PC-3 (cell line): Measurements from ENCODE around the gene TWIST2. TPM values are rescaled to one million over a fixed set of nuclear protein-coding genes. Genes with fewer than 3 reads are reported as not detected.

ENCODE experiments used
- ATAC-seq: fragments of 200-7000 bp; cut with Tn5 transposase; 2 replicates; pipeline ENCODE4 v1.9.1; 2020; ENCODE audit warnings: mild to moderate bottlenecking, moderate library complexity
- BruUV-seq: library from RNA; stranded (reverse); fragments of 400-500 nt; replicated peaks from 2 replicates; lab custom pipeline; 2021; lab: Mats Ljungman, UMichigan
- CTCF ChIA-PET: fragments of 300-600 bp; sonication (Branson Sonifier 250); formaldehyde crosslinking; loops from one replicate; lab custom pipeline; 2022; ENCODE audit warnings: antibody characterized with exemption; lab: Charles Lee
- POLR2A ChIA-PET: fragments of 300-600 bp; sonication (Branson Sonifier 250); formaldehyde crosslinking; loops from one replicate; lab custom pipeline; 2022; ENCODE audit warnings: antibody characterized with exemption; ENCODE audit not compliant: unreplicated experiment; lab: Charles Lee
- DNase-seq: peaks from one replicate; pipeline ENCODE4 v3.0.0-alpha.2; 2015
- H2AFZ ChIP-seq: fragments of 300-600 bp; sonication (generic); 2 replicates; pipeline ENCODE4 v1.6.0; 2016; ENCODE audit warnings: antibody characterized with exemption, low read length
- H3F3A ChIP-seq: fragments of 300-600 bp; sonication (generic); one replicate; pipeline ENCODE4 v1.6.0; 2017; ENCODE audit warnings: antibody characterized with exemption, low read length, control low read depth, mild to moderate bottlenecking; ENCODE audit not compliant: unreplicated experiment
- H3K27ac ChIP-seq: fragments of 300-600 bp; sonication (generic); 2 replicates; pipeline ENCODE4 v1.5.1; 2016; ENCODE audit warnings: mild to moderate bottlenecking, low read length
- H3K27me3 ChIP-seq: fragments of 300-600 bp; sonication (generic); 2 replicates; pipeline ENCODE4 v1.6.1; 2016; ENCODE audit warnings: low read length, mixed read lengths
- H3K36me3 ChIP-seq: fragments of 300-600 bp; sonication (generic); 2 replicates; pipeline ENCODE4 v1.6.1; 2016; ENCODE audit warnings: low read depth, mixed run types, low read length, mixed read lengths
- H3K4me1 ChIP-seq: fragments of 300-600 bp; sonication (generic); 2 replicates; pipeline ENCODE4 v1.5.1; 2016; ENCODE audit warnings: low read length; ENCODE audit not compliant: insufficient read depth
- H3K4me2 ChIP-seq: fragments of 300-600 bp; sonication (generic); 2 replicates; pipeline ENCODE4 v1.6.0; 2016; ENCODE audit warnings: low read length
- H3K4me3 ChIP-seq: fragments of 300-600 bp; sonication (generic); 2 replicates; pipeline ENCODE4 v1.5.1; 2016; ENCODE audit warnings: mild to moderate bottlenecking, low read length, mixed read lengths
- H3K79me2 ChIP-seq: fragments of 300-600 bp; sonication (generic); 2 replicates; pipeline ENCODE4 v1.6.1; 2017; ENCODE audit warnings: low read length, mixed read lengths
- H3K9ac ChIP-seq: fragments of 300-600 bp; sonication (generic); 2 replicates; pipeline ENCODE4 v1.6.0; 2016; ENCODE audit warnings: mild to moderate bottlenecking, low read length
- H3K9me2 ChIP-seq: fragments of 300-600 bp; sonication (generic); replicated peaks from 2 replicates; pipeline ENCODE4 v1.6.1; 2016; ENCODE audit warnings: mixed run types, low read length, mixed read lengths
- H3K9me3 ChIP-seq: fragments of 300-600 bp; sonication (generic); 2 replicates; pipeline ENCODE4 v1.6.1; 2016; ENCODE audit warnings: low read length, mixed read lengths
- H4K20me1 ChIP-seq: fragments of 300-600 bp; sonication (generic); 2 replicates; pipeline ENCODE4 v1.6.1; 2016; ENCODE audit warnings: low read length, mixed read lengths
- CTCF ChIP-seq: fragments of 300-600 bp; sonication (generic); conservative IDR thresholded peaks from 2 replicates; pipeline ENCODE4 v1.5.1; 2017; ENCODE audit warnings: antibody characterized with exemption, low read depth, mild to moderate bottlenecking, low read length
- EZH2 ChIP-seq: fragments of 300-600 bp; sonication (generic); IDR thresholded peaks from one replicate; pipeline ENCODE4 v1.6.1; 2017; ENCODE audit warnings: antibody characterized with exemption, mild to moderate bottlenecking, low read length; ENCODE audit not compliant: unreplicated experiment
- EZH2phosphoT487 ChIP-seq: fragments of 300-600 bp; sonication (generic); IDR thresholded peaks from 2 replicates; pipeline ENCODE4 v1.6.1; 2018; ENCODE audit warnings: mild to moderate bottlenecking, antibody characterized with exemption, low read length, borderline replicate concordance
- intact Hi-C: fragments of 100-400 bp; cut with micrococcal nuclease; formaldehyde crosslinking; loops from 2 replicates; pipeline ENCODE4 v1.9.0; 2023
- total RNA-seq: library from RNA; depleted of rRNA; stranded (reverse); fragments of >200 nt; gene quantifications from 2 replicates; pipeline ENCODE4 v1.2.3, GENCODE V29; 2014

The TWIST2 gene
- total RNA-seq, 1 experiment from 2014 or later: 4.4 TPM

- H3K4me3 ChIP-seq: peak overlapping the region; percentile 10; the same call in 1 of the 2 replicates
- TF ChIP-seq EZH2 (no peak), EZH2phosphoT487 (no peak)
- H3K27me3 ChIP-seq: no peaks in the 10 kb centered on the region
- peak; percentile 86 for DNase-seq
- BruUV-seq: TSS peak; percentile 27
- no peaks in the 10 kb centered on the region for H3K36me3 ChIP-seq
- H3K27ac ChIP-seq: peak overlapping the region; percentile 99
- peak; percentile 50 for ATAC-seq
- ChIA-PET CTCF (interaction anchor here (0.5 to 2.2 kb wide), 2 partner anchors 11 to 25 kb away, joined by 3 to 6 read pairs; no protein-coding TSS in a partner anchor), POLR2A (interaction anchor here (0.7 to 1.6 kb wide), 2 partner anchors 25 to 51 kb away, joined by 3 to 4 read pairs; no protein-coding TSS in a partner anchor)
- peaks cover 29% of the 10 kb centered on the region for H3K79me2 ChIP-seq
- peaks cover 10% of the 10 kb centered on the region for H3F3A ChIP-seq
- no peaks in the 10 kb centered on the region for H3K9me3 ChIP-seq
- peak overlapping the region; percentile 14 for H2AFZ ChIP-seq
- H3K9ac ChIP-seq: peak overlapping the region; percentile 86
- no peaks in the 10 kb centered on the region for H4K20me1 ChIP-seq
- peaks cover 54% of the 10 kb centered on the region for H3K4me1 ChIP-seq
- no peaks in the 10 kb centered on the region for H3K9me2 ChIP-seq
- H3K4me2 ChIP-seq: peak overlapping the region; percentile 68
- intact Hi-C loops: loop anchor here (1.0 to 10.0 kb wide), 5 partner anchors 24 to 514 kb away; no protein-coding TSS in a partner anchor
Observed at GRCh38 chr2:238948765-238949641, 101.1 kb downstream of the TWIST2 start.

- intact Hi-C loops: loop anchor here (2.0 to 10.0 kb wide), 4 partner anchors 57 to 515 kb away; no protein-coding TSS in a partner anchor
- H3K27ac ChIP-seq: peak overlapping the region; percentile 99
Observed at GRCh38 chr2:238949710-238950345, 101.9 kb downstream of the TWIST2 start.

More at GRCh38 chr2:238949710-238950345, 101.9 kb downstream of the TWIST2 start:
- DNase-seq (no peak), ATAC-seq (no peak)
- no peaks in the 10 kb centered on the region for H3K27me3 ChIP-seq
- no peaks in the 10 kb centered on the region for H4K20me1 ChIP-seq
- peak overlapping the region; percentile 10; the same call in 1 of the 2 replicates for H3K4me3 ChIP-seq
- H2AFZ ChIP-seq: peak overlapping the region; percentile 14
- H3K4me1 ChIP-seq: peaks cover 54% of the 10 kb centered on the region
- H3K79me2 ChIP-seq: peaks cover 27% of the 10 kb centered on the region
- ChIA-PET POLR2A (interaction anchor here (1.6 kb wide), 1 partner anchor 24 kb away, joined by 3 read pairs; no protein-coding TSS in a partner anchor), CTCF (interaction anchor here (2.2 kb wide), 1 partner anchor 24 kb away, joined by 6 read pairs; no protein-coding TSS in a partner anchor)
- no peaks in the 10 kb centered on the region for H3K9me2 ChIP-seq
- no peaks in the 10 kb centered on the region for H3K9me3 ChIP-seq
- H3K36me3 ChIP-seq: no peaks in the 10 kb centered on the region
- no peak for TF ChIP-seq EZH2
- no peak for TF ChIP-seq CTCF
- H3K9ac ChIP-seq: peak overlapping the region; percentile 86
- BruUV-seq: TSS peak; percentile 79
- H3K4me2 ChIP-seq: peak overlapping the region; percentile 68
- peaks cover 10% of the 10 kb centered on the region for H3F3A ChIP-seq
